IMR-90 (cell line): ENCODE measurements around the gene RHOH. TPM values are rescaled to one million over a fixed set of nuclear protein-coding genes. Genes with fewer than 3 reads are reported as not detected.

ENCODE experiments used
- ATAC-seq: fragments of 200-7000 bp; cut with Tn5 transposase; 2 replicates; pipeline ENCODE4 v1.9.1; 2020; ENCODE audit warnings: low read depth, mild to moderate bottlenecking, moderate library complexity
- BruUV-seq: library from RNA; stranded (reverse); fragments of 400-500 nt; replicated peaks from 2 replicates; lab custom pipeline; 2021; lab: Mats Ljungman, UMichigan
- CTCF ChIA-PET: fragments of 300-600 bp; formaldehyde crosslinking; extraction: SDS; loops from one replicate; lab custom pipeline; 2021; ENCODE audit warnings: antibody characterized with exemption; lab: Yijun Ruan, JAX
- POLR2A ChIA-PET: fragments of 300-600 bp; sonication (Branson Sonifier 250); formaldehyde crosslinking; loops from one replicate; lab custom pipeline; 2022; ENCODE audit warnings: antibody characterized with exemption; ENCODE audit not compliant: unreplicated experiment; lab: Charles Lee
- DNase-seq: peaks from one replicate; pipeline ENCODE4 v3.0.0; 2013
- H2AFZ ChIP-seq: replicated peaks from 2 replicates; pipeline ENCODE3; 2013; ENCODE audit warnings: low read length, mild to moderate bottlenecking; ENCODE audit not compliant: poor library complexity
- H2AK5ac ChIP-seq: 2 replicates; pipeline ENCODE4 v1.6.1; 2013; ENCODE audit warnings: low read depth, low read length, inconsistent platforms
- H2AK9ac ChIP-seq: replicated peaks from 2 replicates; pipeline ENCODE3; 2013; ENCODE audit warnings: mild to moderate bottlenecking, low read depth, low read length, moderate library complexity; ENCODE audit not compliant: poor library complexity
- H2BK120ac ChIP-seq: 2 replicates; pipeline ENCODE4 v1.6.1; 2013; ENCODE audit warnings: low read depth, low read length, inconsistent platforms
- H2BK15ac ChIP-seq: 3 replicates; pipeline ENCODE4 v1.6.1; 2013; ENCODE audit warnings: low read depth, low read length, inconsistent platforms
- H2BK20ac ChIP-seq: 2 replicates; pipeline ENCODE4 v1.6.1; 2013; ENCODE audit warnings: low read depth, mild to moderate bottlenecking, inconsistent platforms, low read length, moderate library complexity
- H2BK5ac ChIP-seq: 2 replicates; pipeline ENCODE4 v1.6.1; 2013; ENCODE audit warnings: mild to moderate bottlenecking, low read depth, low read length, inconsistent platforms; ENCODE audit not compliant: poor library complexity, severe bottlenecking
- H3K14ac ChIP-seq: replicated peaks from 2 replicates; pipeline ENCODE4 v1.6.1; 2013; ENCODE audit warnings: low read depth, low read length, inconsistent platforms
- H3K18ac ChIP-seq: 2 replicates; pipeline ENCODE4 v1.6.1; 2013; ENCODE audit warnings: low read depth, low read length, control low read depth
- H3K23ac ChIP-seq: 2 replicates; pipeline ENCODE4 v1.6.1; 2013; ENCODE audit warnings: low read depth, low read length, inconsistent platforms
- H3K27ac ChIP-seq: 2 replicates; pipeline ENCODE4 v1.5.1; 2013; ENCODE audit warnings: mild to moderate bottlenecking, control low read depth, low read length; ENCODE audit not compliant: insufficient read depth
- H3K27me3 ChIP-seq: 2 replicates; pipeline ENCODE4 v1.6.1; 2013; ENCODE audit warnings: low read length; ENCODE audit not compliant: control insufficient read depth, insufficient read depth
- H3K36me3 ChIP-seq: 2 replicates; pipeline ENCODE4 v1.6.1; 2013; ENCODE audit warnings: low read length, mixed read lengths; ENCODE audit not compliant: control insufficient read depth, insufficient read depth
- H3K4ac ChIP-seq: 2 replicates; pipeline ENCODE4 v1.6.1; 2013; ENCODE audit warnings: low read depth, low read length, inconsistent platforms
- H3K4me1 ChIP-seq: 2 replicates; pipeline ENCODE4 v1.6.1; 2013; ENCODE audit warnings: low read length, mixed read lengths; ENCODE audit not compliant: control insufficient read depth, insufficient read depth
- H3K4me2 ChIP-seq: 2 replicates; pipeline ENCODE4 v1.6.1; 2013; ENCODE audit warnings: low read depth, mild to moderate bottlenecking, control low read depth, low read length, moderate library complexity
- H3K4me3 ChIP-seq: 2 replicates; pipeline ENCODE4 v1.5.1; 2013; ENCODE audit warnings: low read depth, mild to moderate bottlenecking, control low read depth, low read length, moderate library complexity; ENCODE audit not compliant: insufficient read depth
- H3K56ac ChIP-seq: 2 replicates; pipeline ENCODE4 v1.6.1; 2013; ENCODE audit warnings: low read length, inconsistent platforms; ENCODE audit not compliant: insufficient read depth; ENCODE audit errors: extremely low read depth
- H3K79me1 ChIP-seq, 2 experiments: 2 replicates each; pipeline ENCODE4 v1.6.1; 2013; ENCODE audit warnings: low read length in 2 of 2, inconsistent platforms in 1 of 2, low read depth in 1 of 2
- H3K9ac ChIP-seq: 2 replicates; pipeline ENCODE4 v1.6.1; 2013; ENCODE audit warnings: low read depth, low read length, control low read depth
- H3K9me1 ChIP-seq: 2 replicates; pipeline ENCODE4 v1.6.1; 2013; ENCODE audit warnings: low read length, inconsistent platforms; ENCODE audit not compliant: insufficient read depth
- H3K9me3 ChIP-seq: 2 replicates; pipeline ENCODE4 v1.6.1; 2013; ENCODE audit warnings: low read length; ENCODE audit not compliant: control insufficient read depth, insufficient read depth
- H4K20me1 ChIP-seq: 2 replicates; pipeline ENCODE4 v1.6.1; 2013; ENCODE audit warnings: low read length, inconsistent platforms; ENCODE audit not compliant: insufficient read depth
- H4K5ac ChIP-seq: 2 replicates; pipeline ENCODE4 v1.6.1; 2013; ENCODE audit warnings: mild to moderate bottlenecking, low read depth, low read length, control low read depth
- H4K8ac ChIP-seq, 2 experiments: 2 replicates each; pipeline ENCODE4 v1.6.1; 2013; ENCODE audit warnings: low read depth in 2 of 2, low read length in 2 of 2, control low read depth in 1 of 2, inconsistent platforms in 1 of 2
- H4K91ac ChIP-seq: 2 replicates; pipeline ENCODE4 v1.6.1; 2013; ENCODE audit warnings: low read depth, low read length, inconsistent platforms; ENCODE audit not compliant: insufficient read depth
- MXI1 ChIP-seq: IDR thresholded peaks from 2 replicates; pipeline ENCODE4 v1.6.1; 2012; ENCODE audit warnings: low read depth, mild to moderate bottlenecking, low read length, moderate library complexity, borderline replicate concordance
- RAD21 ChIP-seq: IDR thresholded peaks from 2 replicates; pipeline ENCODE4 v1.6.1; 2012; ENCODE audit warnings: low read length, improper control_type of control experiment
- USF2 ChIP-seq: fragments of 150-350 bp; IDR thresholded peaks from 2 replicates; pipeline ENCODE4 v1.6.1; 2017; ENCODE audit warnings: mild to moderate bottlenecking, antibody characterized with exemption, low read length, low read depth
- WGBS, 2 experiments: methylation state at CpG; one replicate each; pipeline versions ENCODE4 v1.1.5 to v1.1.7; 2013; ENCODE audit warnings: missing lambda C conversion rate in 2 of 2; ENCODE audit not compliant: insufficient read length in 1 of 2; ENCODE audit errors: extremely low coverage in 2 of 2; 5-methylcytosine and 5-hydroxymethylcytosine counted together
- dilution Hi-C: fragments of 300-500 bp; cut with HindIII; formaldehyde crosslinking; loops from one replicate; pipeline ENCODE4 v1.14.3; 2018; ENCODE audit warnings: low sequenced_read_pairs; ENCODE audit not compliant: unreplicated experiment
- in situ Hi-C: fragments of 300-500 bp; cut with MboI; formaldehyde crosslinking; loops from 3 replicates; pipeline ENCODE4 v1.14.3; 2019; ENCODE audit warnings: low sequenced_read_pairs, inconsistent platforms, mixed read lengths
- intact Hi-C: fragments of 100-400 bp; cut with micrococcal nuclease; formaldehyde crosslinking; loops from 2 replicates; pipeline ENCODE4 v1.10.0; 2022
- polyA plus RNA-seq, 3 experiments: library from polyadenylated mRNA; depleted of rRNA; stranded (reverse); fragments of >200 nt; gene quantifications; 2 replicates each; pipeline ENCODE4 v1.2.3, GENCODE V29; 2012; ENCODE audit warnings: low replicate concordance in 1 of 3
- total RNA-seq: library from RNA; depleted of rRNA; stranded (reverse); fragments of >200 nt; gene quantifications from 2 replicates; pipeline ENCODE4 v1.2.3, GENCODE V29; 2012

Gene RHOH
- total and polyA plus RNA-seq, 2 of the 4 experiments (the other 2 are of a cell fraction) = not detected

- Histone ChIP-seq H2BK15ac (no peak overlapping the region), H3K23ac (no peak overlapping the region), H2AFZ (no peak overlapping the region), H2AK9ac (no peak overlapping the region), H3K4me3 (no peak overlapping the region), H3K79me1 (no peaks in the 10 kb centered on the region), H3K14ac (no peak overlapping the region), H3K56ac (no peak overlapping the region), H2BK120ac (no peak overlapping the region), H3K27me3 (peaks cover 26% of the 10 kb centered on the region), H2BK20ac (no peak overlapping the region), H4K5ac (no peak overlapping the region), H4K20me1 (no peaks in the 10 kb centered on the region), H2AK5ac (no peak overlapping the region), H4K91ac (no peak overlapping the region), H3K9ac (no peak overlapping the region), H3K18ac (no peak overlapping the region), H3K4me1 (no peaks in the 10 kb centered on the region), H3K9me3 (no peaks in the 10 kb centered on the region), H4K8ac (no peak overlapping the region), H3K27ac (no peak overlapping the region), H3K9me1 (no peaks in the 10 kb centered on the region), H3K4me2 (no peak overlapping the region), H2BK5ac (no peak overlapping the region), H3K4ac (no peak overlapping the region), H3K36me3 (no peaks in the 10 kb centered on the region)
- in situ Hi-C loops (no loop called here), dilution Hi-C loops (no loop called here), intact Hi-C loops (no loop called here)
- WGBS, 2 experiments = 88% methylated on average over 4 of the region's 19 CpGs; no CpG with 5 or more reads in 1 of the 2 experiments
- no peak for DNase-seq
- ATAC-seq = no peak
- no peak for TF ChIP-seq MXI1
- no peak for TF ChIP-seq USF2
- TF ChIP-seq RAD21 = no peak
- CTCF ChIA-PET = no interaction called here
- BruUV-seq = no TSS peak
- POLR2A ChIA-PET = interaction anchor here (1.0 kb wide), 1 partner anchor 12 kb away, joined by 3 read pairs; no protein-coding TSS in a partner anchor
These were observed 46.6 kb downstream of the RHOH start for GRCh38 chr4:40243386-40243948.
